Caco-2 (cell line): ENCODE results near the gene GRM7. TPM values are rescaled to one million over a fixed set of nuclear protein-coding genes. Genes with fewer than 3 reads are reported as not detected.

Experiments used
- BruUV-seq: library from RNA; stranded (reverse); fragments of 400-500 nt; replicated peaks from 2 replicates; lab custom pipeline; 2021; lab: Mats Ljungman, UMichigan
- CTCF ChIA-PET: fragments of 300-600 bp; sonication (Branson Sonifier 250); formaldehyde crosslinking; loops from one replicate; lab custom pipeline; 2022; ENCODE audit warnings: antibody characterized with exemption; lab: Charles Lee
- POLR2A ChIA-PET: fragments of 300-600 bp; sonication (Branson Sonifier 250); formaldehyde crosslinking; loops from one replicate; lab custom pipeline; 2022; ENCODE audit warnings: antibody characterized with exemption; lab: Charles Lee
- DNase-seq, 2 experiments: peaks; one replicate each; pipeline versions ENCODE4 v3.0.0 to v3.0.0-alpha.2; 2020 to 2022
- H3K27me3 ChIP-seq: replicated peaks from 2 replicates; pipeline ENCODE4 v1.6.0; 2011; ENCODE audit warnings: low read length; ENCODE audit not compliant: control insufficient read depth, insufficient read depth
- H3K36me3 ChIP-seq: 2 replicates; pipeline ENCODE4 v1.5.1; 2011; ENCODE audit warnings: low read length; ENCODE audit not compliant: control insufficient read depth, insufficient read depth
- H3K4me1 ChIP-seq: fragments of 250-450 bp; sonication (Bioruptor Pico); 2 replicates; pipeline ENCODE4 v1.5.1; 2020; ENCODE audit warnings: mild to moderate bottlenecking
- H3K4me3 ChIP-seq: 2 replicates; pipeline ENCODE4 v1.5.1; 2011; ENCODE audit warnings: low read depth, mild to moderate bottlenecking, control low read depth, low read length
- H3K9me3 ChIP-seq: fragments of 250-450 bp; sonication (Bioruptor Pico); 2 replicates; pipeline ENCODE4 v1.5.1; 2020; ENCODE audit warnings: mild to moderate bottlenecking, moderate library complexity
- H3K27ac Mint-ChIP-seq: one replicate; pipeline ENCODE4 v1.8.0; 2022; ENCODE audit warnings: mixed read lengths; ENCODE audit not compliant: unreplicated experiment
- H3K27me3 Mint-ChIP-seq: one replicate; pipeline ENCODE4 v1.8.0; 2022; ENCODE audit warnings: mixed read lengths; ENCODE audit not compliant: insufficient read depth, unreplicated experiment
- H3K36me3 Mint-ChIP-seq: one replicate; pipeline ENCODE4 v1.8.0; 2022; ENCODE audit warnings: mild to moderate bottlenecking, mixed read lengths; ENCODE audit not compliant: insufficient read depth, unreplicated experiment
- H3K4me1 Mint-ChIP-seq: one replicate; pipeline ENCODE4 v1.8.0; 2022; ENCODE audit warnings: low read depth, mixed read lengths; ENCODE audit not compliant: unreplicated experiment
- H3K4me3 Mint-ChIP-seq: one replicate; pipeline ENCODE4 v1.8.0; 2022; ENCODE audit warnings: mild to moderate bottlenecking, moderate library complexity, mixed read lengths; ENCODE audit not compliant: unreplicated experiment
- H3K9me3 Mint-ChIP-seq: one replicate; pipeline ENCODE4 v1.8.0; 2022; ENCODE audit warnings: mixed read lengths; ENCODE audit not compliant: unreplicated experiment
- CTCF ChIP-seq, 2 experiments: fragments of 200-600 bp in 1 of 2; IDR thresholded peaks; 1 replicate in 1 of 2; 2 replicates in 1 of 2; pipeline versions ENCODE4 v1.5.1 to v1.8.0; 2011 to 2022; ENCODE audit warnings: antibody characterized with exemption in 1 of 2, control low read depth in 1 of 2, inconsistent platforms in 1 of 2, low read depth in 1 of 2, low read length in 1 of 2, mild to moderate bottlenecking in 1 of 2, moderate library complexity in 1 of 2; ENCODE audit not compliant: insufficient read depth in 1 of 2, severe bottlenecking in 1 of 2, unreplicated experiment in 1 of 2
- intact Hi-C: fragments of 100-400 bp; cut with micrococcal nuclease; formaldehyde crosslinking; loops from one replicate; pipeline ENCODE4 v1.10.0; 2022; ENCODE audit not compliant: unreplicated experiment
- total RNA-seq: library from RNA; stranded (reverse); gene quantifications from 2 replicates; pipeline ENCODE4 v1.2.3, GENCODE V29; 2022

GRM7 gene
- total RNA-seq, 1 experiment from 2014 or later: not detected

GRCh38 chr3:7779331-7779730 lies 918.4 kb downstream of the GRM7 start:
- no peak for DNase-seq
- H3K27me3 ChIP-seq: no peaks in the 10 kb centered on the region
- H3K9me3 ChIP-seq: no peaks in the 10 kb centered on the region
- no TSS peak for BruUV-seq
- Mint-ChIP-seq H3K9me3 (no peaks in the 10 kb centered on the region), H3K27ac (no peak overlapping the region), H3K4me3 (no peak overlapping the region), H3K36me3 (no peaks in the 10 kb centered on the region), H3K27me3 (no peaks in the 10 kb centered on the region), H3K4me1 (no peaks in the 10 kb centered on the region)
- POLR2A ChIA-PET: no interaction called here
- H3K4me1 ChIP-seq: 0 out of 2 replicates have a peak, but pooled peaks cover 6% of the 10 kb centered on the region
- TF ChIP-seq CTCF (IDR thresholded peaks at IDR 0.05; ENCODE audit: insufficient read depth in 1 of 2, low read depth in 1 of 2, low read length in 1 of 2, severe bottlenecking in 1 of 2, unreplicated experiment in 1 of 2): no peak
- intact Hi-C loops: no loop called here
- H3K4me3 ChIP-seq: no peak overlapping the region
- CTCF ChIA-PET: no interaction called here
- H3K36me3 ChIP-seq: no peaks in the 10 kb centered on the region

- Histone ChIP-seq H3K9me3 (no peaks in the 10 kb centered on the region), H3K36me3 (no peaks in the 10 kb centered on the region), H3K4me3 (no peak overlapping the region), H3K4me1 (0 out of 2 replicates have a peak, but pooled peaks cover under 1% of the 10 kb centered on the region), H3K27me3 (no peaks in the 10 kb centered on the region)
- no peaks in the 10 kb centered on the region for H3K27me3 Mint-ChIP-seq
- no peak overlapping the region for H3K27ac Mint-ChIP-seq
- H3K36me3 Mint-ChIP-seq: no peaks in the 10 kb centered on the region
- ChIA-PET CTCF (no interaction called here), POLR2A (no interaction called here)
- peaks cover 2% of the 10 kb centered on the region for H3K9me3 Mint-ChIP-seq
- no peaks in the 10 kb centered on the region for H3K4me1 Mint-ChIP-seq
- no peak for TF ChIP-seq CTCF (IDR thresholded peaks at IDR 0.05; ENCODE audit: insufficient read depth in 1 of 2, low read depth in 1 of 2, low read length in 1 of 2, severe bottlenecking in 1 of 2, unreplicated experiment in 1 of 2)
- BruUV-seq: no TSS peak
- DNase-seq: no peak
- H3K4me3 Mint-ChIP-seq: no peak overlapping the region
- intact Hi-C loops: no loop called here
Measured at GRCh38 chr3:7781395-7781794, 920.5 kb downstream of the GRM7 start.

GRCh38 chr3:7787871-7788828 lies 927.2 kb downstream of the GRM7 start:
- H3K27ac Mint-ChIP-seq: no peak overlapping the region
- Histone ChIP-seq H3K27me3 (no peaks in the 10 kb centered on the region), H3K36me3 (no peaks in the 10 kb centered on the region), H3K4me3 (no peak overlapping the region), H3K9me3 (no peaks in the 10 kb centered on the region), H3K4me1 (no peaks in the 10 kb centered on the region)
- CTCF ChIA-PET: no interaction called here
- TF ChIP-seq CTCF (IDR thresholded peaks at IDR 0.05; ENCODE audit: insufficient read depth in 1 of 2, low read depth in 1 of 2, low read length in 1 of 2, severe bottlenecking in 1 of 2, unreplicated experiment in 1 of 2): no peak
- no peak overlapping the region for H3K4me3 Mint-ChIP-seq
- H3K27me3 Mint-ChIP-seq: no peaks in the 10 kb centered on the region
- peaks cover 11% of the 10 kb centered on the region for H3K9me3 Mint-ChIP-seq
- POLR2A ChIA-PET: no interaction called here
- intact Hi-C loops: no loop called here
- no peak for DNase-seq
- no peaks in the 10 kb centered on the region for H3K4me1 Mint-ChIP-seq
- BruUV-seq: no TSS peak
- no peaks in the 10 kb centered on the region for H3K36me3 Mint-ChIP-seq
